Endothelial cell of umbilical vein (primary cell): ENCODE measurements around the gene TUNAR. TPM values are rescaled to one million over a fixed set of nuclear protein-coding genes. Genes with fewer than 3 reads are reported as not detected.

ENCODE experiments used
- BruUV-seq: library from RNA; stranded (reverse); fragments of 400-500 nt; replicated peaks from 2 replicates; lab custom pipeline; 2021; lab: Mats Ljungman, UMichigan
- CTCF ChIA-PET: fragments of 300-600, 350-600 bp; sonication (Branson Sonifier 250); formaldehyde crosslinking; loops from one replicate; lab custom pipeline; 2021; ENCODE audit warnings: antibody characterized with exemption, inconsistent platforms; lab: Charles Lee
- POLR2A ChIA-PET: fragments of 300-600, 350-600 bp; sonication (Branson Sonifier 250); formaldehyde crosslinking; loops from one replicate; lab custom pipeline; 2021; ENCODE audit warnings: antibody characterized with exemption, inconsistent platforms; lab: Charles Lee
- DNase-seq: peaks from one replicate; pipeline ENCODE4 v3.0.0-alpha.2; 2011; ENCODE audit warnings: low read depth, low spot score
- FAIRE-seq: peaks from 2 replicates; lab custom pipeline; 2011; peaks lifted over from hg19 to GRCh38; lab: Jason Lieb, UNC
- H2AFZ ChIP-seq: 2 replicates; pipeline ENCODE4 v1.6.0; 2012; ENCODE audit warnings: low read depth, low read length, control low read depth, inconsistent platforms
- H3K27ac ChIP-seq: 2 replicates; pipeline ENCODE4 v1.5.1; 2011; ENCODE audit warnings: low read depth, mild to moderate bottlenecking, control low read depth, low read length, moderate library complexity; ENCODE audit not compliant: insufficient read depth
- H3K27me3 ChIP-seq, 2 experiments: 2 replicates each; pipeline versions ENCODE4 v1.6.0 to v1.6.1; 2011; ENCODE audit warnings: low read length in 2 of 2, mixed read lengths in 1 of 2; ENCODE audit not compliant: control insufficient read depth in 2 of 2, insufficient read depth in 2 of 2
- H3K36me3 ChIP-seq, 2 experiments: 2 replicates in 1 of 2; 3 replicates in 1 of 2; pipeline ENCODE4 v1.5.1; 2011; ENCODE audit warnings: low read length in 2 of 2, mild to moderate bottlenecking in 1 of 2, moderate library complexity in 1 of 2; ENCODE audit not compliant: control insufficient read depth in 2 of 2, insufficient read depth in 2 of 2; ENCODE audit errors: extremely low read depth in 1 of 2
- H3K4me1 ChIP-seq: 3 replicates; pipeline ENCODE4 v1.5.1; 2011; ENCODE audit warnings: mild to moderate bottlenecking, low read length; ENCODE audit not compliant: control insufficient read depth, insufficient read depth; ENCODE audit errors: extremely low read depth
- H3K4me2 ChIP-seq: 2 replicates; pipeline ENCODE4 v1.6.1; 2011; ENCODE audit warnings: low read length, control low read depth, mixed read lengths; ENCODE audit not compliant: insufficient read depth
- H3K4me3 ChIP-seq, 3 experiments: fragments of 200-600 bp in 1 of 3; sonication (generic), shearing (Covaris generic) in 1 of 3; replicated peaks in 1 of 3; 2 replicates each; pipeline ENCODE4 v1.5.1; 2011 to 2016; ENCODE audit warnings: control low read depth in 3 of 3, low read length in 3 of 3, mild to moderate bottlenecking in 2 of 3, inconsistent platforms in 1 of 3, low read depth in 1 of 3, moderate library complexity in 1 of 3; ENCODE audit not compliant: insufficient read depth in 1 of 3
- H3K79me2 ChIP-seq: 2 replicates; pipeline ENCODE4 v1.6.0; 2012; ENCODE audit warnings: low read length, inconsistent platforms; ENCODE audit not compliant: control insufficient read depth, insufficient read depth
- H3K9ac ChIP-seq: replicated peaks from 2 replicates; pipeline ENCODE3; 2011; ENCODE audit warnings: low read length, control low read depth; ENCODE audit not compliant: insufficient read depth; ENCODE audit errors: extremely low read depth
- H3K9me1 ChIP-seq: replicated peaks from 3 replicates; pipeline ENCODE4 v1.6.0; 2011; ENCODE audit warnings: mild to moderate bottlenecking, low read length; ENCODE audit not compliant: control insufficient read depth, insufficient read depth; ENCODE audit errors: extremely low read depth
- H3K9me3 ChIP-seq: replicated peaks from 2 replicates; pipeline ENCODE4 v1.5.1; 2012; ENCODE audit warnings: low read length, inconsistent platforms; ENCODE audit not compliant: control insufficient read depth, insufficient read depth
- H4K20me1 ChIP-seq: replicated peaks from 2 replicates; pipeline ENCODE3; 2011; ENCODE audit warnings: mild to moderate bottlenecking, low read length; ENCODE audit not compliant: control insufficient read depth, insufficient read depth; ENCODE audit errors: extremely low read depth
- CTCF ChIP-seq, 2 donors: IDR thresholded peaks; 1 replicate in 1 of 2; 2 replicates in 1 of 2; pipeline ENCODE4 v1.5.1; 2011; ENCODE audit warnings: low read length in 2 of 2, mild to moderate bottlenecking in 2 of 2, moderate library complexity in 2 of 2, control low read depth in 1 of 2, inconsistent platforms in 1 of 2, low read depth in 1 of 2; ENCODE audit not compliant: insufficient read depth in 1 of 2; ENCODE audit errors: extremely low read depth in 1 of 2
- EZH2 ChIP-seq: IDR thresholded peaks from 2 replicates; pipeline ENCODE4 v1.6.1; 2012; ENCODE audit warnings: borderline replicate concordance, low read depth, mild to moderate bottlenecking, moderate library complexity, low read length, inconsistent platforms; ENCODE audit not compliant: severe bottlenecking
- FOS ChIP-seq: IDR thresholded peaks from 2 replicates; pipeline ENCODE4 v1.6.1; 2011; ENCODE audit warnings: mild to moderate bottlenecking, low read length, moderate library complexity, borderline replicate concordance; ENCODE audit not compliant: insufficient read depth
- GATA2 ChIP-seq: IDR thresholded peaks from 2 replicates; pipeline ENCODE4 v1.7.0; 2011; ENCODE audit warnings: low read depth, mild to moderate bottlenecking, moderate library complexity, mixed read lengths, low read length; ENCODE audit not compliant: insufficient read length, insufficient read depth
- JUN ChIP-seq: IDR thresholded peaks from 2 replicates; pipeline ENCODE4 v1.6.1; 2011; ENCODE audit warnings: borderline replicate concordance, low read depth; ENCODE audit not compliant: insufficient read length, insufficient read depth
- MAX ChIP-seq: IDR thresholded peaks from 2 replicates; pipeline ENCODE4 v1.6.1; 2011; ENCODE audit not compliant: insufficient read depth, insufficient read length
- MYC ChIP-seq: IDR thresholded peaks from one replicate; pipeline ENCODE4 v1.6.1; 2011; ENCODE audit warnings: mild to moderate bottlenecking, low read depth, low read length
- POLR2A ChIP-seq: IDR thresholded peaks from 2 replicates; pipeline ENCODE4 v1.6.1; 2012; ENCODE audit warnings: low read depth, mild to moderate bottlenecking, control low read depth, low read length
- POLR2AphosphoS5 ChIP-seq: IDR thresholded peaks from 2 replicates; pipeline ENCODE4 v1.6.1; 2012; ENCODE audit warnings: low read depth, mild to moderate bottlenecking, control low read depth, low read length, moderate library complexity; ENCODE audit not compliant: insufficient read depth
- dilution Hi-C: fragments of 300-500 bp; cut with MboI; formaldehyde crosslinking; loops from one replicate; pipeline ENCODE4 v1.15.0; 2019; ENCODE audit warnings: low sequenced_read_pairs; ENCODE audit not compliant: extremely low pct_ligation_motif_present
- intact Hi-C: fragments of 100-400 bp; cut with micrococcal nuclease; formaldehyde crosslinking; loops from one replicate; pipeline ENCODE4 v1.10.0; 2022
- polyA plus RNA-seq, 4 experiments: library from polyadenylated mRNA; depleted of rRNA in 3 of 4; stranded (reverse) in 3 of 4; unstranded in 1 of 4; fragments of >200 nt; gene quantifications; 2 replicates each; pipeline versions ENCODE4 v1.2.1 to v1.2.3, GENCODE V29; 2011 to 2012; ENCODE audit warnings: missing spikeins in 1 of 4
- total RNA-seq: library from RNA; stranded (reverse); gene quantifications from 2 replicates; pipeline ENCODE4 v1.2.3, GENCODE V29; 2021

The TUNAR gene
- total and polyA plus RNA-seq, 2 donors (not counting 3 experiments of a cell fraction or from before 2014, with no cell fraction given) = not detected

- no TSS peak for BruUV-seq
- dilution Hi-C loops (no loop called here), intact Hi-C loops (no loop called here)
- TF ChIP-seq EZH2 (no peak), POLR2AphosphoS5 (no peak), MAX (no peak), GATA2 (no peak)
- no peaks in the 10 kb centered on the region for H3K4me1 ChIP-seq
- no peaks in the 10 kb centered on the region for H3K79me2 ChIP-seq
- H3K27me3 ChIP-seq = no peaks in the 10 kb centered on the region
- no peak overlapping the region for H3K9ac ChIP-seq
- no peak overlapping the region for H2AFZ ChIP-seq
- no peaks in the 10 kb centered on the region for H3K9me1 ChIP-seq
- no peak overlapping the region for H3K4me2 ChIP-seq
- no peaks in the 10 kb centered on the region for H4K20me1 ChIP-seq
- no peak for FAIRE-seq
- DNase-seq = no peak
- ChIA-PET CTCF (no interaction called here), POLR2A (no interaction called here)
- H3K36me3 ChIP-seq = no peaks in the 10 kb centered on the region
- no peak overlapping the region for H3K4me3 ChIP-seq
- H3K27ac ChIP-seq = no peak overlapping the region
- H3K9me3 ChIP-seq = no peaks in the 10 kb centered on the region
Measured at GRCh38 chr14:95936041-95936440, 59.4 kb downstream of the TUNAR start.

GRCh38 chr14:95939335-95939734 lies 62.7 kb downstream of the TUNAR start:
- BruUV-seq = no TSS peak
- ChIA-PET CTCF (no interaction called here), POLR2A (no interaction called here)
- intact Hi-C loops (no loop called here), dilution Hi-C loops (no loop called here)
- Histone ChIP-seq H3K27me3 (no peaks in the 10 kb centered on the region), H3K36me3 (no peaks in the 10 kb centered on the region), H3K9ac (no peak overlapping the region), H3K79me2 (no peaks in the 10 kb centered on the region), H3K9me3 (no peaks in the 10 kb centered on the region), H3K4me2 (no peak overlapping the region), H3K4me1 (no peaks in the 10 kb centered on the region), H2AFZ (no peak overlapping the region), H4K20me1 (no peaks in the 10 kb centered on the region), H3K27ac (no peak overlapping the region), H3K4me3 (no peak overlapping the region), H3K9me1 (no peaks in the 10 kb centered on the region)
- DNase-seq (no peak), FAIRE-seq (no peak)
- TF ChIP-seq POLR2AphosphoS5 (no peak), MAX (no peak), JUN (no peak), MYC (no peak), EZH2 (no peak), GATA2 (no peak), FOS (no peak), POLR2A (no peak), CTCF (IDR thresholded peaks at IDR 0.05; ENCODE audit: extremely low read depth in 1 of 2, insufficient read depth in 1 of 2, low read depth in 1 of 2, low read length in 2 of 2) (no peak)
